BJ (cell line): ENCODE data around the gene CXCL5. TPM values are rescaled to one million over a fixed set of nuclear protein-coding genes. Genes with fewer than 3 reads are reported as not detected.

ENCODE experiments used
- CTCF ChIA-PET: fragments of 350-600 bp; formaldehyde crosslinking; extraction: SDS; loops from one replicate; lab custom pipeline; 2021; ENCODE audit warnings: antibody characterized with exemption, inconsistent platforms; lab: Yijun Ruan, JAX
- POLR2A ChIA-PET: fragments of 300-600 bp; sonication (Branson Sonifier 250); formaldehyde crosslinking; extraction: SDS; loops from one replicate; lab custom pipeline; 2021; ENCODE audit warnings: antibody characterized with exemption; lab: Charles Lee
- DNase-seq: peaks from one replicate; pipeline ENCODE4 v3.0.0-alpha.2; 2011; ENCODE audit warnings: low read depth
- H3K27me3 ChIP-seq: 2 replicates; pipeline ENCODE4 v1.6.0; 2011; ENCODE audit warnings: low read length; ENCODE audit not compliant: control insufficient read depth, insufficient read depth
- H3K36me3 ChIP-seq: 2 replicates; pipeline ENCODE4 v1.5.1; 2011; ENCODE audit warnings: low read length; ENCODE audit not compliant: control insufficient read depth, insufficient read depth
- H3K4me3 ChIP-seq: 2 replicates; pipeline ENCODE4 v1.5.1; 2011; ENCODE audit warnings: low read depth, mild to moderate bottlenecking, control low read depth, low read length
- CTCF ChIP-seq: IDR thresholded peaks from 2 replicates; pipeline ENCODE4 v1.5.1; 2011; ENCODE audit warnings: low read depth, mild to moderate bottlenecking, control low read depth, inconsistent platforms, low read length, moderate library complexity; ENCODE audit not compliant: insufficient read depth
- polyA plus RNA-seq: library from polyadenylated mRNA; depleted of rRNA; stranded (reverse); fragments of >200 nt; gene quantifications from 2 replicates; pipeline ENCODE4 v1.2.3, GENCODE V29; 2011

CXCL5 gene
- polyA plus RNA-seq, 1 experiment: 0.18 TPM

DNA sequence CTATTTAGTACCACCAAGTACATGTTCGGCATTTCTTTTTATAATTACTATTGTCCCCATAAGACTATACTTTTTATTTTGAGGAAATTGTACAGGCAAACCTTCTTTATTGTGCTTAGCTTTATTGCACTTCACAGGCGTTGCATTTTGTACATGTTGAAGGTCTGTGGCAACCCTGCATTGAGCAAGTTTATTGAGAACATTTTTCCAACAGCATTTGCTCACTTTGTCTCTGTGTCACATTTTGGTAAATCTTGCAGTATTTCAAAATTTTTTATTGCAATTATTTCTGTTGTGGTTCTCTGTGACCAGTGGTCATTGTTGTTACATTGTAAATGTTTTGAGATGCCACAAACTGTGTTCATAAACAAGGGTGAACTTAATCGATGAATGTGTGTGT lies 10.8 kb upstream of the CXCL5 start:
- no peak for DNase-seq
- TF ChIP-seq CTCF: no peak
- no peaks in the 10 kb centered on the region; the same call in 1 of the 2 replicates for H3K27me3 ChIP-seq
- no peaks in the 10 kb centered on the region for H3K36me3 ChIP-seq
- no peak overlapping the region for H3K4me3 ChIP-seq
- POLR2A ChIA-PET: no interaction called here
- CTCF ChIA-PET: no interaction called here

GRCh38 chr4:74006009-74006476 lies 7.6 kb upstream of the CXCL5 start:
- TF ChIP-seq CTCF: no peak
- ChIA-PET POLR2A (no interaction called here), CTCF (interaction anchor here (0.5 to 1.8 kb wide), 3 partner anchors 12 to 122 kb away, joined by 3 read pairs; partner anchors contain the start of gene CXCL3)
- Histone ChIP-seq H3K27me3 (no peaks in the 10 kb centered on the region), H3K36me3 (no peaks in the 10 kb centered on the region), H3K4me3 (no peak overlapping the region)
- DNase-seq: no peak

GRCh38 chr4:74005528-74005927 lies 7.1 kb upstream of the CXCL5 start:
- no peak for DNase-seq
- no peaks in the 10 kb centered on the region for H3K27me3 ChIP-seq
- no peaks in the 10 kb centered on the region for H3K36me3 ChIP-seq
- ChIA-PET POLR2A (no interaction called here), CTCF (no interaction called here)
- no peak for TF ChIP-seq CTCF
- no peak overlapping the region for H3K4me3 ChIP-seq

DNA sequence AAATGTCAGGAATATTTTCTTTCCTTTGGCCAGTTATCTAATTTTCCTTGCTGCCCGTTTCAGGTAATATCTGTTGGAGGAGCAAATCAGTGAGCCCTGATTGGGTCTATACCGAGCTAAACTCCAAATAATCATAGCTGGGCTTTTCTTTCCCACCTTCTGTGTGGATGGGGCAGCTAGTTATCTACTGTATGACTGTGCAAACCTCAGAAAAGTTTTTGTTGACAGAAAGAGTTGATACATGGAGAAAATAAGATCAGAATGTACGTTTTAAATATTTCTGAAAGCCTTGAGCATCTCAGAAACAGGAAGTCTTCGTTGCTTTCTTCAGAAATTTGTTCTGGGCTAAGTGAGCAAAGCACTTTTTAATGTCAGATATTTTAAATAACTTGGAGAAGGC lies 6.2 kb upstream of the CXCL5 start:
- Histone ChIP-seq H3K27me3 (no peaks in the 10 kb centered on the region), H3K36me3 (no peaks in the 10 kb centered on the region), H3K4me3 (no peak overlapping the region)
- POLR2A ChIA-PET: no interaction called here
- DNase-seq: no peak
- TF ChIP-seq CTCF: no peak
- CTCF ChIA-PET: no interaction called here

DNA sequence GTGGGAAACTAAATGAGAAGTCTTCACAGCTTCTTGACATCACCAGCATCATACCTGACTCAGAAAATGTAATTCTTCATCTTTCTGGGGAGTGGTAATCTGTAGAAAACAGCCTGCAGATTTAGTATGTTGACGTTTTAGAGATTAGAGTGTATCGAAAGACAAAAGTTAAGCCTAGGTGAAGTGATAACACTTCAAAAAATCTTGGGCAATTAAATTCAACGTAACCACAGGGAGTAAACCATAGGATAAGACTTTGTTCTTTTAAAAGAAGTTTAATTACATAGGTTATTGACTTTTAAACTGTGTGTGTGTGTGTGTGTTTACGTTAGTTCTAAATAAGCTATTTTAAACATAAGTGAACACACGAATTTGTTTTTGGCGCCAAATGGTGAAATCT lies 1.8 kb upstream of the CXCL5 start:
- Histone ChIP-seq H3K36me3 (no peaks in the 10 kb centered on the region), H3K4me3 (no peak overlapping the region), H3K27me3 (no peaks in the 10 kb centered on the region)
- no peak for DNase-seq
- CTCF ChIA-PET: no interaction called here
- TF ChIP-seq CTCF: no peak
- POLR2A ChIA-PET: no interaction called here
